Adrenal gland (tissue), 12 donors: ENCODE data around the gene STAT4. TPM values are rescaled to one million over a fixed set of nuclear protein-coding genes. Genes with fewer than 3 reads are reported as not detected.

Experiments used
- DNase-seq, 7 donors: peaks; one replicate each; pipeline ENCODE4 v3.0.0-alpha.2; 2019 to 2020
- H3K27ac ChIP-seq, 5 donors: fragments of 200-600 bp; sonication (generic) in 4 of 5; 1 replicate in 3 of 5; 2 replicates in 2 of 5; pipeline versions ENCODE4 v1.5.1 to v1.8.0; 2016 to 2020; ENCODE audit warnings: mild to moderate bottlenecking in 1 of 5
- H3K27me3 ChIP-seq: fragments of 200-600 bp; 2 replicates; pipeline ENCODE4 v1.8.0; 2021
- H3K36me3 ChIP-seq, 2 donors: fragments of 200-600 bp; replicated peaks in 1 of 2; 1 replicate in 1 of 2; 2 replicates in 1 of 2; pipeline versions ENCODE4 v1.5.1 to v1.8.0; 2018 to 2022
- H3K4me1 ChIP-seq, 2 donors: fragments of 200-600 bp; replicated peaks in 1 of 2; 1 replicate in 1 of 2; 2 replicates in 1 of 2; pipeline versions ENCODE4 v1.5.1 to v1.8.0; 2018 to 2021
- H3K4me3 ChIP-seq, 4 donors: fragments of 200-600 bp; sonication (generic) in 3 of 4; one replicate each; pipeline ENCODE4 v1.5.1; 2016 to 2018
- H3K9me3 ChIP-seq, 3 donors: fragments of 200-600 bp; sonication (generic) in 1 of 3; replicated peaks in 1 of 3; 1 replicate in 2 of 3; 2 replicates in 1 of 3; pipeline versions ENCODE4 v1.5.1 to v1.8.0; 2016 to 2021
- POLR2A ChIP-seq, 2 donors: fragments of 450-650 bp; IDR thresholded peaks; one replicate each; pipeline ENCODE4 v1.6.1; 2017; ENCODE audit warnings: antibody characterized with exemption in 2 of 2, mild to moderate bottlenecking in 2 of 2, moderate library complexity in 1 of 2
- WGBS, 4 donors: extraction: QIAGEN DNeasy Blood & Tissue Kit in 2 of 4; methylation state at CpG; one replicate each; pipeline versions ENCODE4 v1.1.5 to v1.1.7; 2013 to 2017; 5-methylcytosine and 5-hydroxymethylcytosine counted together
- intact Hi-C, 2 donors: fragments of 100-400 bp; cut with DNase I; formaldehyde crosslinking; loops; one replicate each; pipeline versions ENCODE4 v1.14.1 to v1.15.0; 2022 to 2023
- polyA plus RNA-seq, 3 donors: library from polyadenylated mRNA; stranded (reverse); fragments of 200-250 nt in 2 of 3; fragments of 350-450 nt in 1 of 3; fragmentation: Illumina TruSeq in 1 of 3; extraction: RNeasy Lipid Tissue Mini Kit (QIAGEN cat#74804) in 1 of 3; gene quantifications; one replicate each; pipeline ENCODE4 v1.2.3, GENCODE V29; 2013 to 2014
- total RNA-seq, 9 donors: library from RNA; depleted of rRNA in 4 of 9; stranded (reverse); fragments of >200 nt in 4 of 9; fragments of 120-200 nt in 1 of 9; fragmentation: NEBNext Ultra II Directional in 1 of 9; extraction: Animal tissue kit (Norgen Biotek cat#: 25700) in 1 of 9; gene quantifications; one replicate each; pipeline versions ENCODE4 v1.1.0 to v1.2.4, GENCODE V29; 2013 to 2023
- TF ChIP-seq, protein P1 (sequence below), 6 experiments: fragments of 450-650 bp in 4 of 6; fragments of 200-600 bp in 2 of 6; sonication (generic) in 1 of 6; IDR thresholded peaks; 1 replicate in 5 of 6; 2 replicates in 1 of 6; pipeline versions ENCODE4 v1.5.1 to v1.8.0; 2016 to 2021; ENCODE audit warnings: antibody characterized with exemption in 6 of 6, mild to moderate bottlenecking in 2 of 6, moderate library complexity in 1 of 6
- donor health status: healthy with polysubstance abuse.
- donor health status: Bipolar disorder and iron deficiency.
- donor health status: DM: yes; HTN: yes; CAD: no.
- donor health status: DM: no; HTN: no; CAD: no.
- donor health status: DM: no; HTN: no; CAD: no.
- donor health status: DM: yes; HTN: yes; CAD: no.

STAT4 gene
- total and polyA plus RNA-seq, 12 donors: 0.52 to 5.1 (median 1.4) TPM

DNA sequence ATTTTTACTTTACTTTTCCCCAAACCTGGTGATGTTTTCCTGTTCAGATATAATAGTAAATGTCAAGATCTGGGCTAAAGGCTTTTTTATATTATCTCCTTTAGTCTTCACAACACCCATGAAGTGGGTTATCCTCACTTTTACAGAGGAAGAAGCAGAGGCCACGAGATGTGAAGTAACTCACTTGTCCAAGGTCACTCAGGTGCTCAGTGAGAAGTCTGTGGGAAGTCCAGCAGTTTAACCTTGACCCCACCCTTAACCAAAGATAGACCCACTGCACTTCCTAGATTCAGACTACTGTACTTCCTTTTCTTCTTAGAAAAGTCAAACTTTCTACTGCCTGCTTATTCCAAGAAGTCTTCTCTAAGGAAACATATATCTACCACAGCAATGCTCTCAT, 80.5 kb downstream of the STAT4 start:
- intact Hi-C loops: no loop called here
- WGBS, 4 donors: 36 to 52% (median 39%) methylated on average over 1 of the region's 1 CpG
- H3K9me3 ChIP-seq: no peaks in the 10 kb centered on the region
- TF ChIP-seq POLR2A (IDR thresholded peaks at IDR 0.05): no peak
- TF ChIP-seq, protein P1, sequence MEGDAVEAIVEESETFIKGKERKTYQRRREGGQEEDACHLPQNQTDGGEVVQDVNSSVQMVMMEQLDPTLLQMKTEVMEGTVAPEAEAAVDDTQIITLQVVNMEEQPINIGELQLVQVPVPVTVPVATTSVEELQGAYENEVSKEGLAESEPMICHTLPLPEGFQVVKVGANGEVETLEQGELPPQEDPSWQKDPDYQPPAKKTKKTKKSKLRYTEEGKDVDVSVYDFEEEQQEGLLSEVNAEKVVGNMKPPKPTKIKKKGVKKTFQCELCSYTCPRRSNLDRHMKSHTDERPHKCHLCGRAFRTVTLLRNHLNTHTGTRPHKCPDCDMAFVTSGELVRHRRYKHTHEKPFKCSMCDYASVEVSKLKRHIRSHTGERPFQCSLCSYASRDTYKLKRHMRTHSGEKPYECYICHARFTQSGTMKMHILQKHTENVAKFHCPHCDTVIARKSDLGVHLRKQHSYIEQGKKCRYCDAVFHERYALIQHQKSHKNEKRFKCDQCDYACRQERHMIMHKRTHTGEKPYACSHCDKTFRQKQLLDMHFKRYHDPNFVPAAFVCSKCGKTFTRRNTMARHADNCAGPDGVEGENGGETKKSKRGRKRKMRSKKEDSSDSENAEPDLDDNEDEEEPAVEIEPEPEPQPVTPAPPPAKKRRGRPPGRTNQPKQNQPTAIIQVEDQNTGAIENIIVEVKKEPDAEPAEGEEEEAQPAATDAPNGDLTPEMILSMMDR (IDR thresholded peaks at IDR 0.05): no peak
- no peaks in the 10 kb centered on the region for H3K4me1 ChIP-seq
- H3K36me3 ChIP-seq: no peaks in the 10 kb centered on the region
- no peak overlapping the region for H3K27ac ChIP-seq
- no peak overlapping the region for H3K4me3 ChIP-seq
- H3K27me3 ChIP-seq: no peaks in the 10 kb centered on the region
- DNase-seq: no peak

DNA sequence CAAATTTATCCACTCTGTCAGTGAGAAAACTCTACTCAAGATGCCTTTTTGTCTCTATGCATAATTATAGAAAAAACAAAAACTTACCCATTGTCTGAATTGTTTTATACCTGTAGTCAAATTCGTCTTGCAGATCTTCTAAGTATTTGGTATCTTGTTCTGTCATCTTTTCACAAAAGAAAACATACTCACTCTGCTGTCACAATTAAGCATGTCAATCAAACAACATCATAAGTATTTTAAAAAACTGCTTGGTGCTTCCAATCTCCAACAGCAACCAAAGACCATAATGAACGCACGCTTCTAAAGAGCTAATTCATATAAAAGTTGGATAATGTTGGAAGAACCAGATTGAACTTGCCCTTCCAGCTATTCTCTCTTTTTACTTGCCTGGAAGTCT, 81.2 kb downstream of the STAT4 start:
- TF ChIP-seq, protein P1 (IDR thresholded peaks at IDR 0.05): no peak
- no peak for TF ChIP-seq POLR2A (IDR thresholded peaks at IDR 0.05)
- intact Hi-C loops: no loop called here
- DNase-seq: no peak

DNA sequence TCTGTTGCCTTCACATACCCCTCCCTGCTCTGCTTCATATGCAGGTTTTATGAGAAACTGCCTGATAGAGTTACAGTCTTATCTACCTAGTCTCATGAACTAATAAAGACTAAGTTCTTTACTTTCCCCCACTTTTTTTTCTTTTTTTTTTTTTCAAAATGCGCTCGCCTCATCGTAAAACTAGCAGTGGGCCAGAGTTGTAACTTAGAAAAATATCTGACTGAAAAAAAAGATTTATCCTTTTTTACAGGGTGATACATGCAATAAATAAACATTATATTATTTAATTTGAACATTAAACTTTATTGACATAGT, 83.9 kb downstream of the STAT4 start:
- Histone ChIP-seq H3K4me1 (no peaks in the 10 kb centered on the region), H3K27me3 (no peaks in the 10 kb centered on the region), H3K9me3 (no peaks in the 10 kb centered on the region), H3K4me3 (no peak overlapping the region), H3K27ac (no peak overlapping the region), H3K36me3 (no peaks in the 10 kb centered on the region)
- DNase-seq: no peak
- intact Hi-C loops: no loop called here
- WGBS, 4 donors: 96 to 99% (median 97%) methylated on average over 3 of the region's 3 CpGs
- TF ChIP-seq, protein P1 (IDR thresholded peaks at IDR 0.05): no peak
- no peak for TF ChIP-seq POLR2A (IDR thresholded peaks at IDR 0.05)

More for the DNA sequence above, 81.2 kb downstream of the STAT4 start:
- Histone ChIP-seq H3K4me1 (no peaks in the 10 kb centered on the region), H3K9me3 (no peaks in the 10 kb centered on the region), H3K27ac (no peak overlapping the region), H3K36me3 (no peaks in the 10 kb centered on the region), H3K27me3 (no peaks in the 10 kb centered on the region), H3K4me3 (no peak overlapping the region)
- 78 to 90% (median 81%) methylated on average over 3 of the region's 3 CpGs for WGBS, 4 donors

DNA sequence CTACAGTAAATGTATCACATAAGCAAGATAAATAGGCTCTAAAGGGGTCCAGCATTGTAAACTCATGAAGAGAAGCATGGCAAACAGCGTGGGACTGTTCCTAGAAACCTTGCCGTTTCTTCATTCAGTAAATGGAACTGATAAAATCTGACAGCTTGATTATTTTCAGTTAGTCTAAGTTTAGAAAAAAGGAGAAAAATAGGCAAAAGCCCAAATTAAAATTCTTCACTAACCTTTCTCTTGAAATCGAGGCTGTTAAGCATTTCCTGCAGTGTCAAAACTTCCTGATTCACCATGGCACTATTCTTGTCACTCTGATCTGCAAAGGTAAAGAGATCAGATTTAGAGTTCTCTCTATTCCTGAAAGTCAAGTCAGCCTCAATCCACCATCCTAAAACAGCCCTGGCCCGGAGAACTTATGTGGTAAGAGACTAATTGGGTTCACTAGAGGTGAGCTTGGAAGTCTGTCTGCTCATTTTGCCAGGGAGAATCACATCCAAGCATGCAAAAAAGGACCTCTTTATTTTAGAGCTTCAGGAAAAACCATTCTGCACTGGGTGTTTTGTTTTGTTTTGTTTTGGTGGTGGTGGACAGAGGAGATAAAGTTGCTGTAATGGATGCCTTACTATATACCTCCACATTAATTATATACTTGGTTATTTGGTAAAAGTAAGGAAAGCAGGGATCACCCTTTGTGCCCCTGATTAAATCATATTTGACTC, 84.4 kb downstream of the STAT4 start:
- DNase-seq: no peak
- WGBS, 4 donors: 33 to 43% (median 35%) methylated on average over 4 of the region's 4 CpGs

More for the DNA sequence above, 84.4 kb downstream of the STAT4 start:
- intact Hi-C loops: no loop called here
- no peak for TF ChIP-seq POLR2A (IDR thresholded peaks at IDR 0.05)
- TF ChIP-seq, protein P1 (IDR thresholded peaks at IDR 0.05): no peak
- Histone ChIP-seq H3K9me3 (no peaks in the 10 kb centered on the region), H3K27ac (no peak overlapping the region), H3K27me3 (no peaks in the 10 kb centered on the region), H3K36me3 (no peaks in the 10 kb centered on the region), H3K4me3 (no peak overlapping the region), H3K4me1 (no peaks in the 10 kb centered on the region)
